HL-60/S4 treated with phorbol 12-myristate 13-acetate at 8.2 ng/mL for 4 days and 3 days (cell line): ENCODE measurements around the gene GRID1.

Experiments used
- in situ Hi-C: fragments of 300-500 bp; cut with MboI; formaldehyde crosslinking; loops from 2 replicates; pipeline ENCODE4 v1.15.0; 2022; ENCODE audit warnings: low sequenced_read_pairs

GRID1 gene

GRCh38 chr10:86283466-86284287 is 82.9 kb downstream of the GRID1 start:
- in situ Hi-C loops, result no loop called here

GRCh38 chr10:86282664-86283465 is 83.7 kb downstream of the GRID1 start:
- in situ Hi-C loops, result no loop called here

DNA sequence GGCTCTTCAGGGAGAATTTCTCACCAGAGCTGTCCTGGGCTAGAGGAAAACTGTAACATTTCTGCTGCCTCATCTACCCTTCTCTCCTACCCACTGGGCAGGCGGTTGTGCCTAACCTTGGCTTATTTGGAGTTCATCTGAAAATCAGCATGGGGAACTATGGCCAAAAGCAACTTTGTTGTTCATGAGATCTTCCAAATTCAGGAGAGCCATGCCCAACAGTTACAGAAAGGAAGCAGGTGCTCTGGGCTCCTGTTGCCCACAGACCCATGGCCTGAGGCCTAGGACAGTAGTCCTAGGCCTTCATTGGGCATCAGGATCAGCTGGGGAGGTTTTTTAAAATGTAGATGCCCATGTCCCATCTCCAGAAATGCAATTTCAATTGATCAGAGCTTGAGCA is 85.2 kb downstream of the GRID1 start:
- in situ Hi-C loops, result no loop called here

DNA sequence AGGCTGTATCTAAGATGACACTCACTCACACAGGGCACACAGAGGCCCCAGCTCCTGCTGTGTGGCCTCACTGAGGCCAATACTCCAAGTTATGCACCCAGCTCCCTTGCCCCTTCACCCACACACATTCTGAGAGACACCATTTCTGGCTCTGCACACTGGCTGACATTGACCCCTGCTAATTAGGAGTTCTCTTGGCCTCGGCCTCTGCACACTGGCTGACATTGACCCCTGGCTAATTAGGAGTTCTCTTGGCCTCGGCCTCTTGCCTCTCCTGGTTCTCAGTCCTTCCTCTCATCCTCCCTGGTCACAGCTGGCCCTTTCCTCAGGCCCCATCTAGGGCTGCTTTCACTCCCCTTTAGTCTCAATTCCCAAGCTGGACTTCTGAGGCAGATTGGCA is 97.3 kb downstream of the GRID1 start:
- in situ Hi-C loops, result no loop called here

GRCh38 chr10:86267286-86268195 is 99.1 kb downstream of the GRID1 start:
- in situ Hi-C loops, result no loop called here

DNA sequence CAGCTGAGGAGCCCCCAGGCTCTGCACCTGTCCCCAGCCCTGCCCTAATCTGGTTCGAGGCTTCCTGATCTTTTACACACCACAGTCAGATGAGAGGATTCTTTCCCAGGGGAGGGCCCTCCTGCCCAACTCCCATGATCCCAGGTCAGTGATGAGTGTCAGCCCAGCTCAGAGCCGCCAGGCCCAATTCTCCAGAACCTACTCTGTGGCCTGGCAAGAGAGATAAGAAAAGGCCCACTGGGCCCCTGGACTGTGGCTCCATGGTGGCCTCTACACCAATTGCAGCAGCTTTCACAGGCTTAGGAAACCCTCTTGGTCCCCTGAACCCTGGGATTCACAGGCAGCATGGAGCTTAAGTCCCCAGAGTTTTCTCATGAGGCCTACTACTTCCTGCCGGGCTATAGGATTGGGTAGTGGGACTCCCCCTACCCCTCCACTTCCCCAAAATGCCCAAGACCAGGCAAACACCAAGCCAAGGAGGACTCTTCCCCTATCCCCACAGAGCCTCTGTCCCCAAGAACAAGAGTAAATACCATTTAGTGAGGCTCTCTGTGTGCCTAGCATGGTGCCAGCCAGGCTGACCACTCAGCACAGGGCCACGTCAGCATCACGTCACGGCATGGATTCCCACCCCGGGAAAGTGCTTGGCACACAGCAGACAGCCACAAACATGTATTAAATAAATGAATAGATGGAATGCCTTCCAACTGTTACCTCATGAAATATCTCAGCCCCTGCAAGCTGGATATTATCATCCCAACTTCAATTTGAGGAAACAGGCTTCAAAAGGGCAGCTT is 100.0 kb downstream of the GRID1 start:
- in situ Hi-C loops, result no loop called here

GRCh38 chr10:86265895-86266259 is 100.7 kb downstream of the GRID1 start:
- in situ Hi-C loops, result no loop called here

- in situ Hi-C loops, result no loop called here
These were observed 101.2 kb downstream of the GRID1 start for GRCh38 chr10:86265236-86265894.

GRCh38 chr10:86264481-86265231 is 101.9 kb downstream of the GRID1 start:
- in situ Hi-C loops, result no loop called here

- in situ Hi-C loops, result no loop called here
These were observed 102.7 kb downstream of the GRID1 start for GRCh38 chr10:86263907-86264306.

GRCh38 chr10:86263209-86263608 is 103.4 kb downstream of the GRID1 start:
- in situ Hi-C loops, result no loop called here

DNA sequence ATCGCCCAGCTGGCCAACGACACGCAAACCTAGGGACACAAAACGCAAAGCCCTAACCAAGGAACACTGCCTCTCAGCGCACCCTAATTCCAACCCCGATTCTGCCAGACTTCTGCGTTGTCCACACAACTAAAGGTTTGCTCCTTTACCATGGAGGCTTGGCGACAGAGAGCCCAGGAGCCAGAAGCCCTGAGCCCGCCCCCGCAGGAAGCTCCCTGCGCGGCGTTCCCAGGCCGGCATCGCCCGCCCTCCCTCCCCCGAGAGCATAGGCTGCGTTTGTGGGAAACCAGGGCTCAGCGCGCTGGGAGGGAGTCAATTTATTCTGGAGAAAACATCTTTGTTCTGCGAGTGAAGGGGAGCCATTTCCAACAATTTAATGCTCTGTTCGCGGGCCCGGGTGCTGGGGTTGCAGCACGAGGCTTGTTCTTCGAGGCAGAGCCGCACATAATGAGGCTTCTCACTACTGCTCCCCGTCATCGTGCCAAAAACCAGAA is 103.9 kb downstream of the GRID1 start:
- in situ Hi-C loops, result no loop called here

DNA sequence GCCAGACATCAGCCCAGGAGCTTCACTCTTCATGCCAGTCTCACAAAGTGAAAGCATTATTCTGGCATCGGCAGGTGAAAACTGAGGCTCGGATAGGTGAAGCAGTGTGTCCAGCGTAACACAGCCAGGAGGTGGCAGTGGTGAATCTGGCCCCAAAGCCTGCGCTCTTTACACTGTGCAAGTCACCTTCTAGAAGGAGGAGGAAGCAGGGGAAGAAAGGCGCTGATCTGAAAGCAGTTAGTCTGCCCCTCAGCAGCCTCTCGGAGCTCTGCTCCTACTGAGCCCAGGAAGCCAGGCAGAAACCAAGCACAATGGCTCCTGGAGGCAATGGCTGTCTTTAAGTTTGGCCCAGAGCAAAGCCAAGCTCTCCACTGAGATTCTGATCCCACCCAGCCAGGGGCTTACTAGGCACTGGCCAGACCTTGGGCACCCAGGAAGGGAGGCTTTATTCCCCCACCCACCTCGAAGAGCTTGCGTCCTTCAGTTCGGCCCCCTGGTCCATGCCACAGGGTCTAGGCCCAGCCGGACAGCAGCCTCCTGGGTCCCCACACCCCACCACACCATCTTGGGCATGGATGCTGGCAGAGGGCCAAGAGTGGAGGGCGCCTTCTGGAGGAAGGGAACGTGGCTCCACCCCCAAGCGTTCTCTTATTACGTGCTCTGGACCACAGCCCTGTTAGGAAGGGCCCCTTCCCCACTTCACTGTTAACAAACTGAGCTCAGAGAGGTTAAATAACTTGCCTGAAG is 104.5 kb downstream of the GRID1 start:
- in situ Hi-C loops, result no loop called here

- in situ Hi-C loops, result no loop called here
These were observed 105.1 kb downstream of the GRID1 start for GRCh38 chr10:86261470-86261869.

- in situ Hi-C loops, result no loop called here
These were observed 106.0 kb downstream of the GRID1 start for GRCh38 chr10:86260564-86260963.

- in situ Hi-C loops, result no loop called here
These were observed 106.6 kb downstream of the GRID1 start for GRCh38 chr10:86259901-86260562.

DNA sequence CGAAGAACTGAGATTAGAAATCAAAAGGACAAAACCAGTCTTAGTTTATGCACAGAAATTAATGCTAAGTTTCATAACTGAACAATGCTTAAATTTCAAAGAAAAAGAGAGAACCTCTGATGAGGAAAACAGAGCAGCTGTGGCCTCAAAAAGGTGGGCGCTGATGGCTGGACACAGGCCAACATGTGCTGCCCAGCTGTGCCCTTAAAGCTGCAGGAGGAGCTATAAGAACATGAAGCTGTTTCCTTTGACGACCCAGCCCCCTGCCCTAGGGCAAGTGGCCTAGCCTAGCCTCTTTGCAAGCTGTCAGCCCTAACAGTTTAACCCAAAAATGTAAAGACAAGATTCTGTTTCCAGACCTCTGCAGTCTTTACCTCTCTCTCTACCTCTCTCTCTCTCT is 107.7 kb downstream of the GRID1 start:
- in situ Hi-C loops, result no loop called here

GRCh38 chr10:86258499-86258898 is 108.1 kb downstream of the GRID1 start:
- in situ Hi-C loops, result no loop called here
